GM13976 (cell line): ENCODE measurements around the gene ASB8.

Source experiments
- DNase-seq: peaks from one replicate; pipeline ENCODE4 v3.0.0; 2012; ENCODE audit warnings: low spot score
- CTCF ChIP-seq: IDR thresholded peaks from 2 replicates; pipeline ENCODE4 v1.5.1; 2012; ENCODE audit warnings: borderline replicate concordance, mild to moderate bottlenecking; ENCODE audit not compliant: insufficient read depth; ENCODE audit errors: extremely low read depth, missing control alignments, control extremely low read depth
- in situ Hi-C: fragments of 300-500 bp; cut with MboI; formaldehyde crosslinking; loops from one replicate; pipeline ENCODE4 v1.12.0; 2022; ENCODE audit warnings: low sequenced_read_pairs, mixed read lengths, inconsistent platforms; ENCODE audit not compliant: unreplicated experiment

The ASB8 gene

GRCh38 chr12:48192861-48193260 is 35.5 kb upstream of the ASB8 start:
- in situ Hi-C loops: no loop called here
- no peak for DNase-seq
- TF ChIP-seq CTCF: no peak

- no peak for DNase-seq
- TF ChIP-seq CTCF: no peak
- in situ Hi-C loops: no loop called here
Measured at GRCh38 chr12:48191096-48191495, 33.8 kb upstream of the ASB8 start.

- in situ Hi-C loops: no loop called here
Measured at GRCh38 chr12:48189331-48190125, 32.2 kb upstream of the ASB8 start.

GRCh38 chr12:48187916-48188695 is 30.8 kb upstream of the ASB8 start:
- DNase-seq: no peak
- in situ Hi-C loops: no loop called here

More at GRCh38 chr12:48189331-48190125, 32.2 kb upstream of the ASB8 start:
- peak; percentile 60 for DNase-seq
- peak; percentile 79 for TF ChIP-seq CTCF

GRCh38 chr12:48185181-48185919 is 28.0 kb upstream of the ASB8 start:
- DNase-seq: peak; percentile 32
- in situ Hi-C loops: no loop called here
- TF ChIP-seq CTCF: no peak

More at GRCh38 chr12:48187916-48188695, 30.8 kb upstream of the ASB8 start:
- TF ChIP-seq CTCF: no peak

- no peak for TF ChIP-seq CTCF
- DNase-seq: peak; percentile 26
- in situ Hi-C loops: no loop called here
Measured at GRCh38 chr12:48184549-48184922, 27.2 kb upstream of the ASB8 start.
